Tibial nerve (tissue), 3 donors: Measurements from ENCODE around the gene WNT4.

Experiments used
- POLR2A ChIP-seq, 2 donors: fragments of 450-650 bp; IDR thresholded peaks; one replicate each; pipeline ENCODE4 v1.6.1; 2017; ENCODE audit warnings: antibody characterized with exemption in 2 of 2, mild to moderate bottlenecking in 2 of 2, moderate library complexity in 2 of 2
- TF ChIP-seq, protein P1 (sequence below), 5 experiments: fragments of 200-600 bp in 3 of 5; fragments of 450-650 bp in 2 of 5; sonication (generic) in 3 of 5; IDR thresholded peaks; one replicate each; pipeline ENCODE4 v1.5.1; 2016 to 2019; ENCODE audit warnings: antibody characterized with exemption in 5 of 5, mild to moderate bottlenecking in 3 of 5, moderate library complexity in 2 of 5

DNA sequence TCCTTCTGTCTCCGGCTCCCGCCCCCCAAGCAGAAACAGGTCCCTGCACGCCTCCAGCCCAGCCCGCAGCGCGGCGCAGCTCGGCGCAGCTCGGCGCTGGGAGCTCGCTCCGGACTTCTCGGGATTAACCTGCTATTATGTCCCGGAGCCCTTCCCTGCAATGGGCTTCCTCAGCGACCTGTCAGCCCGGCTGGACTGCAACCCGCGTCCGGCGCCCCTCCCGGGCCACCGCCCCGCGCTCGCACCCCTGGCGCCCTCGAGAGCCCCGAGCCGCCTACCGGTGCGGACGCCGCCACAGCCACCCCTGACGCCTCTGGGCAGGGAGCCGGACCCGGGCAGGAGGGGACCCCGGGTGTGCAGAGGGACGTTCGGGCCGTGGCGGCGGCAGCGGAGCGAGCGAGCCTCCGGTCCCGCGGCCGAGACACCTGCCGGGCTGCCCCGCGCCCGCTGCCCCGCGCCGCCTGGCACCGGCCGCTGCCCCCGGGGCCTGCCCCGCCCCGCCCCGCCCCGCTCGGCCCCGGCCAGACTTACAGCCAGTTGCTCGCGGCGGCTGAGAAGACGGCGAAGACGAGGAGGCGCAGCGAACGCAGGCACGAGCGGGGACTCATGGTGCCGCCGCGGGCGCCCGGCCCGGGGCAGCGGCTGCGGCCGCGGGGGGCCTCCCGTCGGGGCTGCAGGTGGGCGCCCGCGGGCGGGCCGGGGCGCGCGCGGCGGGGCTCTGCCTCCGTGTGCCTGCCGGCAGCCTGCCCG lies 407 bp downstream of the WNT4 start:
- TF ChIP-seq POLR2A (IDR thresholded peaks at IDR 0.05), result no peak
- TF ChIP-seq, protein P1, sequence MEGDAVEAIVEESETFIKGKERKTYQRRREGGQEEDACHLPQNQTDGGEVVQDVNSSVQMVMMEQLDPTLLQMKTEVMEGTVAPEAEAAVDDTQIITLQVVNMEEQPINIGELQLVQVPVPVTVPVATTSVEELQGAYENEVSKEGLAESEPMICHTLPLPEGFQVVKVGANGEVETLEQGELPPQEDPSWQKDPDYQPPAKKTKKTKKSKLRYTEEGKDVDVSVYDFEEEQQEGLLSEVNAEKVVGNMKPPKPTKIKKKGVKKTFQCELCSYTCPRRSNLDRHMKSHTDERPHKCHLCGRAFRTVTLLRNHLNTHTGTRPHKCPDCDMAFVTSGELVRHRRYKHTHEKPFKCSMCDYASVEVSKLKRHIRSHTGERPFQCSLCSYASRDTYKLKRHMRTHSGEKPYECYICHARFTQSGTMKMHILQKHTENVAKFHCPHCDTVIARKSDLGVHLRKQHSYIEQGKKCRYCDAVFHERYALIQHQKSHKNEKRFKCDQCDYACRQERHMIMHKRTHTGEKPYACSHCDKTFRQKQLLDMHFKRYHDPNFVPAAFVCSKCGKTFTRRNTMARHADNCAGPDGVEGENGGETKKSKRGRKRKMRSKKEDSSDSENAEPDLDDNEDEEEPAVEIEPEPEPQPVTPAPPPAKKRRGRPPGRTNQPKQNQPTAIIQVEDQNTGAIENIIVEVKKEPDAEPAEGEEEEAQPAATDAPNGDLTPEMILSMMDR (IDR thresholded peaks at IDR 0.05), result no peak
